Measurements from ENCODE around the gene RBFOX2.

RBFOX2 gene

DNA sequence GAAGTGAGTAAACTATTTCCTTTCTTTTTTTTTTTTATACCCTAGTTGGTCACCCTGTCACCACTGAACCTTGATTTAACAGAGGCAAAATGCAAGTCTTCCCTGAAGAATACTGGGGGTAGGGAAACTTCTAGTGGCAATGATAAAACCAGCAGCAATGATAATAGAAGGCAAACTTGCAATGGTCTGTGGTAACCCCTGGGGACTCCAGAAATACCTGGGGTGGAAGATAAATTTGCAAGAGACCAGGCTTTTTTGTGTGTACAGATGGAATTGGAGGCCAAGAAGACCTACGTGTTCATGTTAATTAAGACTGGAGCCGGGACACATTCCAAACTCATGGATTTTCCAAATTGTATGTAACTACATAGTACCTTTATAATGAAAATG, 299.3 kb downstream of the RBFOX2 start:
- no peak for TF ChIP-seq POLR2AphosphoS5 (IDR thresholded peaks at IDR 0.05; ENCODE audit: low read depth, low read length)

- TF ChIP-seq SIN3A (IDR thresholded peaks at IDR 0.05; ENCODE audit: borderline replicate concordance, insufficient read depth, low read length), result no peak
- TF ChIP-seq FOXP2 (optimal IDR thresholded peaks at IDR 0.05; ENCODE audit: borderline replicate concordance, extremely low read depth, extremely low read length, insufficient read depth), result no peak
- no peak for TF ChIP-seq TAF1 (IDR thresholded peaks at IDR 0.05; ENCODE audit: borderline replicate concordance, insufficient read depth, low read length)
- no peak for TF ChIP-seq REST (IDR thresholded peaks at IDR 0.05; ENCODE audit: insufficient read depth in 1 of 2, low read depth in 2 of 2, low read length in 2 of 2)
- no peak for TF ChIP-seq POLR2AphosphoS5 (IDR thresholded peaks at IDR 0.05; ENCODE audit: low read depth, low read length)
Measured at GRCh38 chr22:35728639-35729308, 299.9 kb downstream of the RBFOX2 start.

GRCh38 chr22:35727436-35727835, 301.2 kb downstream of the RBFOX2 start:
- TF ChIP-seq FOXP2 (optimal IDR thresholded peaks at IDR 0.05; ENCODE audit: borderline replicate concordance, extremely low read depth, extremely low read length, insufficient read depth) (no peak), POLR2AphosphoS5 (IDR thresholded peaks at IDR 0.05; ENCODE audit: low read depth, low read length) (no peak), TAF1 (IDR thresholded peaks at IDR 0.05; ENCODE audit: borderline replicate concordance, insufficient read depth, low read length) (no peak), REST (IDR thresholded peaks at IDR 0.05; ENCODE audit: insufficient read depth in 1 of 2, low read depth in 2 of 2, low read length in 2 of 2) (no peak), SIN3A (IDR thresholded peaks at IDR 0.05; ENCODE audit: borderline replicate concordance, insufficient read depth, low read length) (no peak)

GRCh38 chr22:35726933-35727332, 301.7 kb downstream of the RBFOX2 start:
- TF ChIP-seq REST (IDR thresholded peaks at IDR 0.05; ENCODE audit: insufficient read depth in 1 of 2, low read depth in 2 of 2, low read length in 2 of 2) (no peak), SIN3A (IDR thresholded peaks at IDR 0.05; ENCODE audit: borderline replicate concordance, insufficient read depth, low read length) (no peak), POLR2AphosphoS5 (IDR thresholded peaks at IDR 0.05; ENCODE audit: low read depth, low read length) (no peak), TAF1 (IDR thresholded peaks at IDR 0.05; ENCODE audit: borderline replicate concordance, insufficient read depth, low read length) (no peak)

DNA sequence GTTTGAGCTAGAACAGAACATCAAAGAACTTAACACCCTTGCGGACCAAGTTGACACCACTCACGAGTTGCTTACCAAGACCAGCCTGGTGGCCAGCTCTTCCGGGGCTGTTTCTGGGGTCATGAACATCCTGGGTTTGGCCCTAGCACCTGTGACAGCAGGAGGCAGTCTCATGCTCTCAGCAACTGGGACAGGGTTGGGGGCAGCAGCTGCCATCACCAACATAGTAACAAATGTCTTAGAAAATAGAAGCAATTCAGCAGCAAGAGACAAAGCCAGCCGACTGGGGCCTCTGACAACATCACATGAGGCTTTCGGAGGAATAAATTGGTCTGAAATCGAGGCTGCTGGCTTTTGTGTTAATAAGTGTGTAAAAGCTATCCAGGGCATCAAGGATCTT, 302.2 kb downstream of the RBFOX2 start:
- TF ChIP-seq FOXP2 (optimal IDR thresholded peaks at IDR 0.05; ENCODE audit: borderline replicate concordance, extremely low read depth, extremely low read length, insufficient read depth) (no peak), POLR2AphosphoS5 (IDR thresholded peaks at IDR 0.05; ENCODE audit: low read depth, low read length) (no peak), TAF1 (IDR thresholded peaks at IDR 0.05; ENCODE audit: borderline replicate concordance, insufficient read depth, low read length) (no peak), REST (IDR thresholded peaks at IDR 0.05; ENCODE audit: insufficient read depth in 1 of 2, low read depth in 2 of 2, low read length in 2 of 2) (no peak), SIN3A (IDR thresholded peaks at IDR 0.05; ENCODE audit: borderline replicate concordance, insufficient read depth, low read length) (no peak)
